Tibial artery (tissue), 4 donors: ENCODE measurements around the gene IMP3.
"Not testable (repeated sequence)": the region's sequence is repeated elsewhere in the genome, so short reads cannot be mapped to it uniquely, and the experiment has no call there.

ENCODE experiments used
- DNase-seq, 2 donors: peaks; one replicate each; pipeline ENCODE4 v3.0.0-alpha.2; 2019
- H3K27ac ChIP-seq, 2 donors: fragments of 200-600 bp; sonication (generic) in 1 of 2; 1 replicate in 1 of 2; 2 replicates in 1 of 2; pipeline ENCODE4 v1.5.1; 2018 to 2019; ENCODE audit warnings: mild to moderate bottlenecking in 1 of 2
- H3K27me3 ChIP-seq, 2 donors: fragments of 200-600 bp; sonication (generic) in 1 of 2; one replicate each; pipeline versions ENCODE4 v1.5.1 to v1.6.0; 2016 to 2019
- H3K36me3 ChIP-seq, 3 donors: fragments of 200-600 bp; sonication (generic) in 2 of 3; one replicate each; pipeline ENCODE4 v1.5.1; 2016 to 2019; ENCODE audit warnings: mild to moderate bottlenecking in 2 of 3
- H3K4me1 ChIP-seq, 4 donors: fragments of 200-600 bp; sonication (generic) in 2 of 4; 1 replicate in 3 of 4; 2 replicates in 1 of 4; pipeline ENCODE4 v1.5.1; 2016 to 2019
- H3K4me3 ChIP-seq, 2 donors: fragments of 200-600 bp; sonication (generic) in 1 of 2; 1 replicate in 1 of 2; 2 replicates in 1 of 2; pipeline ENCODE4 v1.5.1; 2018 to 2019; ENCODE audit warnings: mild to moderate bottlenecking in 2 of 2
- H3K9me3 ChIP-seq, 3 donors: fragments of 200-600 bp; sonication (generic) in 1 of 3; one replicate each; pipeline ENCODE4 v1.5.1; 2016 to 2019
- CTCF ChIP-seq, 2 experiments: fragments of 200-600 bp in 1 of 2; fragments of 450-650 bp in 1 of 2; IDR thresholded peaks; one replicate each; pipeline ENCODE4 v1.5.1; 2017 to 2019; ENCODE audit warnings: antibody characterized with exemption in 2 of 2, mild to moderate bottlenecking in 1 of 2, moderate library complexity in 1 of 2
- intact Hi-C: fragments of 100-400 bp; cut with DNase I; formaldehyde crosslinking; loops from one replicate; pipeline ENCODE4 v1.15.0; 2023; ENCODE audit warnings: low total_unique reads

The IMP3 gene

DNA sequence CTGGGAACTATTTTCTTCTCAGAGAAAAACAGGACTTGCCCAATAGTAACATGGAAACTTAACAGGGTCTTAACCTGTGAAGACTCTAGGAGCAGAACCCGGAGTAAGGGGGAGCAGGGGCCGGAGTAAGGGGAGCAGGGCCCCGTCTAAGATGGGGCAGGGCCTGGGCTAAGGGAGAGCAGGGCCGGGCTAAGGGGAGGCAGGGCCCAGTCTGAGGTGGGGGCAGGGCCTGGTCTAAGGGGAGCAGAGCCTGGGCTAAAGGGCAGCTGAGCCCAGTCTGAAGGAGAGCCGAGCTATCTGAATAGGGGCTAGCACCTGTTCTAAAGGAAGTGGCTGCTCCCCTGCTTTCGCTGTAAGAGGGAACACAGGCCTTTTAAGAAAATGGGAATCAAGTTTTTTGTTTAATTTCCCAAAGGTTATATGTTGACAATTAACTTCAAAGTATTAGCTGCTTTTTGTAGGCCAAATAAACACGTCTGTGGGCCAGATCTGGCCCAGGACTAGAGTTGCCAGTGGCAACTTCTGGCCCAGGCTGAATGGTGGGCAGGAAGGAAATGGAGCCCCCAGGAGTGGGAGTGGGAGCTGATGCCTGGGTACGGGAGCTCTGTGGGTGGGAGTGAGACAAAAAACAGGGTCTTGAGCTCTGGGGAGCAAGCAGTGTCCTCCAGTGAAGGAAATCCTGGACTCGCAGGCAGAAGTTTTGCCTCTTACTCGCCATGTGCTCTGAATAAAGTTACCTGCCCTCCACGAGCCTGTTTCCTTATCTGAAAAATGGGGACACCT lies 40.2 kb upstream of the IMP3 start:
- Histone ChIP-seq H3K27ac (peak overlapping the region; percentile 9 to 67), H3K36me3 (peaks cover 81 to 100% (median 95%) of the 10 kb centered on the region in 3 donors), H3K9me3 (no peaks in the 10 kb centered on the region), H3K4me1 (peaks cover 6 to 33% (median 22%) of the 10 kb centered on the region in 4 donors), H3K4me3 (no peak overlapping the region), H3K27me3 (no peaks in the 10 kb centered on the region)
- intact Hi-C loops: no loop called here
- no peak for TF ChIP-seq CTCF (IDR thresholded peaks at IDR 0.05)
- no peak for DNase-seq

GRCh38 chr15:75678324-75678690 lies 38.3 kb upstream of the IMP3 start:
- H3K4me1 ChIP-seq: peaks cover 6 to 41% (median 37%) of the 10 kb centered on the region in 4 donors
- DNase-seq, H3K27me3 ChIP-seq, H3K9me3 ChIP-seq, H3K4me3 ChIP-seq, intact Hi-C loops: not testable (repeated sequence)
- H3K36me3 ChIP-seq: peaks cover 64 to 85% (median 76%) of the 10 kb centered on the region in 3 donors
- H3K27ac ChIP-seq: peak overlapping the region; percentile 18 to 89

DNA sequence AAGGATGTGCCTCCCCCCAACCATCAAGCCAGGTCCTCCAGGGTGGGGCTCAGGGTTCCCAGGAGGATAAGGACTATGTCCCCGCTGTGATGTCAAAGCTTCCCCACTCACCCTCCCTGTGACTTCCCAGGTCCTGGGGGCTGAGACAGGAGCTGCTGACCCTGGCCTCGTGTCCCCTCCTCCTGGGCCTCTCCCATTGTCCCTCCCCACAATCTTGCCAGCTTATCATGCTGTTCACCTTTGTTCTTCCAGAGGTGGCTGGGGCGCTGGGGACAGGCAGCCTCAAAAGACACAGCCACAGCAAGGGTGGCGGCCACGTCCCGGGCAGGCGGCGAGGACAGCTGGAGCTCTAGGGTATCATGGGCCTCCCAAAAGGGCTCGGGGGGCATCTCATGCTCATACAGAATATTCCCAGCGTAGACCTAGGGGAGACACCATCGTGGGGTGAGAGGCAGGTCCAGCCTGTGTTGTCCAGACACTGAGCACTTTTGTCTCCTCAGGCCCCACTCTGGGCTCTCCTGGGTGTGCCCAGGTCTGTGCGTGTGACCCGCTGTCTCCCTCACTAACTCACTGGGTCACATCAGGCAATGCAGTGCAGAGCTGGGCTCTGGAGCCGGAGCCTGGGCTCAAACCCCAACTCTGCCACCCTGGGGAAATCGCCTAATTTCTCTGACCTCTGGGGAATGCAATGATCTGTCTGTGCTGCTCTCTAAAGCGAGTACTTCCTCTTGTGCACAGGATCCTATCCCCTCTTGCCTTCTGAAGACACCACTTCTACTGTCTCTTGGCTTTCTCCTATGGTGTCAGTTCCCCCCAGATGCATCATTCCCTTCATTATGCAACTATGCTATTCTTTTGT lies 37.7 kb upstream of the IMP3 start:
- Histone ChIP-seq H3K4me1 (peaks cover 6 to 46% (median 43%) of the 10 kb centered on the region in 4 donors), H3K27me3 (no peaks in the 10 kb centered on the region), H3K9me3 (no peaks in the 10 kb centered on the region), H3K36me3 (peaks cover 60 to 79% (median 69%) of the 10 kb centered on the region in 3 donors), H3K27ac (peak overlapping the region; percentile 89 to 92), H3K4me3 (no peak overlapping the region)
- intact Hi-C loops: no loop called here
- no peak for TF ChIP-seq CTCF (IDR thresholded peaks at IDR 0.05)
- DNase-seq: no peak

- no peak overlapping the region for H3K4me3 ChIP-seq
- no peak for DNase-seq
- H3K9me3 ChIP-seq: no peaks in the 10 kb centered on the region
- TF ChIP-seq CTCF (IDR thresholded peaks at IDR 0.05): no peak
- peaks cover 6 to 55% (median 51%) of the 10 kb centered on the region in 4 donors for H3K4me1 ChIP-seq
- intact Hi-C loops: no loop called here
- H3K36me3 ChIP-seq: peaks cover 51 to 71% (median 61%) of the 10 kb centered on the region in 3 donors
- H3K27me3 ChIP-seq: no peaks in the 10 kb centered on the region
- H3K27ac ChIP-seq: peak overlapping the region; percentile 89 to 92
Observed at GRCh38 chr15:75676688-75677464, 36.9 kb upstream of the IMP3 start.

- DNase-seq: peak in 1 of 2 donors; percentile 90
- Histone ChIP-seq H3K4me1 (peaks cover 6 to 66% (median 57%) of the 10 kb centered on the region in 4 donors), H3K36me3 (peaks cover 41 to 60% (median 50%) of the 10 kb centered on the region in 3 donors), H3K27me3 (no peaks in the 10 kb centered on the region), H3K9me3 (no peaks in the 10 kb centered on the region), H3K4me3 (no peak overlapping the region), H3K27ac (peak overlapping the region; percentile 89 to 92)
- peak in 1 of 2 experiments; percentile 6 for TF ChIP-seq CTCF (IDR thresholded peaks at IDR 0.05)
- intact Hi-C loops: no loop called here
Observed at GRCh38 chr15:75675579-75676404, 35.8 kb upstream of the IMP3 start.
